ENCODE measurements around the gene TBX19.

TBX19 gene

DNA sequence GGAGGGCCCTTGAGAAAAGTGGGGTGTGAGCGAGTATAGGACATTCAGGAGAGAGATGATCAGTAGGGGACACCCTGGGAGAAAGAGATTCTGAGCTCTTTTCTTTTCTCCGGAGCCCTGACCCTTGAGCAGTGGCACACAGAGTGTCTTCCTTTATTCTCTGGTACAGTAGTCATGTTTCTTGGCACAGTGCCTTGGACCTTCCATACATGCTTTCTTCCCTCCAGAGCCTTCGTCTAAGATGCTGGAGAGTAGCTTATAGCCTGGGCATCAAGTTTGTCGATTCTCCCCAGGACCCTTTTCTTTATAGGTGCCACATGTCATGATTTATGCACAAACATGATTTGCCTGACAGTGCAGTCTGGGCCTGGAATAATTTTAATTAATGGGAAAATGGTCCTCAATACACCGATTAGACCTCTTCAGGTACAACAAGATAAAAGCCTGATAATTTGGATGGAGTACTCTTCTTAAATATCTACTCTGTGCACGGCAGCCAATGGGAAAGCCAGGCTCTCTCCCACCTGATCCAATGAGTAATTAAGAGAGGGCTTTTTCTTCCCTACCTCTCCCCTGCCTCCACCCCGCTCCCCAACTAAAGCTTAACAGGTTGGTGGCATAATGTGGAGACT lies at the start of gene TBX19:
TSS of gene TBX19 (plus strand) at position 582 of the 632 bp plus-strand sequence. CDS start 214 bp downstream, outside the sequence.
- no peak for DNase-seq (ENCODE audit: low read depth)

DNA sequence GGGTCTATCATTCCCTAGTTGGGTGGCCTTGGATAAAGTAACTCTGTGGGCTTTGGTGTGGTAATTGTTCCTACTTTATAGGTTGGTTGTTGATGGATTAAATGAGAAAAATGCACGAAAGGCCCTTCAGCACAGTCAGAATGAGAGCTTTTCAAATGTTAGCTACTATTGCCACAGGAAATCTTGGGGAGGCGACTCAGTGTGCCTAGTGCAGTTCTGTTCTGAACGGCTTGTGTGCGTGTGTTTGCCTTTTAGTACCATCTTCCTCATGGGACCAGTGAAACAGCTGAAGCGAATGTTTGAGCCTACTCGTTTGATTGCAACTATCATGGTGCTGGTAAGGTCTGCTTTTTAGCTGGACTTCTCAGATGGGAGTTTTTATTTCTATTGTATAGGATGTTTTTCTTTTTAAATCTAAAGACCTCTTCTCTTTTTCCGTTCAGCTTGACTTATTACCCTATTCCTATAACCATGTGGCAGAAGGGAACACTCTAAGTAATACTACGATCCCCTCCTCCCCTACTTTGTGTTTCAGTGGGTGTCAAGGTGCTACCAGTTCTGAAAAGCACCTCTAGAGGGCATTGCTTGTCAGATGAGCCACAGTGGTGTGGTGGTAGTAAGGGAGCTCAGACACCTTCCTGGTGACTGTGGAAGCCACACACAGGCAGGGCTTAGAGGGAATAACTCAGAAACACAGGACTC lies 45.7 kb upstream of the TBX19 start:
- DNase-seq (ENCODE audit: low read depth), result no peak

DNA sequence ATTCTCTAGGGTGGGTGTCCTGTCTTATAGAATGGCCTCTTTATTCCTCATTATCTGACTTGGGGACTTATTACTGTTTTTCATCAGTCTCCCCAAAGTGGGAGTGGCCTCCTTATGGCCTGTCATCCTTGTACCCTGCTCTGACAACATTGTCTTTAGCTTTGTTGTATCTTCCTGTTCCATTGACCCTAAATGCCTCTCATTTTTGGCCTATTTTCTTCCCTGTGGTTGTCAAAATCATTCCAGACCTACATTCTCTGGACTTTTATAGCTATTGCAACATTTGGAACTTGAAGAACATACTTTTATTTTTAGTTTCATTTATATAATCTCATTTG lies 45.2 kb upstream of the TBX19 start:
- no peak for DNase-seq (ENCODE audit: low read depth)

DNA sequence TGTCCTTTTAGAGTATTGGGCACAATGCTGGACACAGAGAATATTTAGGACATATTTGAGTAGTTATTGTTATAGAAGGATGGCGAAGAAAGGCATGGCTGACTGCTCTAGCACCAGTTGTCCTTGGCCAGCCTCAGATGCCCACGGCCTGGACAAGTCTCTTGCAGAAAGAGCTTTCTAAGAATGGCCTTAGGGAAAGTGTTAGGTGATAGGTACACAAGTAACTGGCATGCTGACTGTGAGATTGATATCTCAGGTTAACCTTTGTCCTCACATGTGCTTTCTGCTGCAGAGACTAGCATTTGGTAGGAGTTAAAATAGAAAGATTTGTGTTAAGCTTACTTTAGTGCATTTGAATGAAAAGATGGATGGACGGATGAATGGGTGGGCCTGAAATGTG lies 44.7 kb upstream of the TBX19 start:
- DNase-seq (ENCODE audit: low read depth), result no peak

DNA sequence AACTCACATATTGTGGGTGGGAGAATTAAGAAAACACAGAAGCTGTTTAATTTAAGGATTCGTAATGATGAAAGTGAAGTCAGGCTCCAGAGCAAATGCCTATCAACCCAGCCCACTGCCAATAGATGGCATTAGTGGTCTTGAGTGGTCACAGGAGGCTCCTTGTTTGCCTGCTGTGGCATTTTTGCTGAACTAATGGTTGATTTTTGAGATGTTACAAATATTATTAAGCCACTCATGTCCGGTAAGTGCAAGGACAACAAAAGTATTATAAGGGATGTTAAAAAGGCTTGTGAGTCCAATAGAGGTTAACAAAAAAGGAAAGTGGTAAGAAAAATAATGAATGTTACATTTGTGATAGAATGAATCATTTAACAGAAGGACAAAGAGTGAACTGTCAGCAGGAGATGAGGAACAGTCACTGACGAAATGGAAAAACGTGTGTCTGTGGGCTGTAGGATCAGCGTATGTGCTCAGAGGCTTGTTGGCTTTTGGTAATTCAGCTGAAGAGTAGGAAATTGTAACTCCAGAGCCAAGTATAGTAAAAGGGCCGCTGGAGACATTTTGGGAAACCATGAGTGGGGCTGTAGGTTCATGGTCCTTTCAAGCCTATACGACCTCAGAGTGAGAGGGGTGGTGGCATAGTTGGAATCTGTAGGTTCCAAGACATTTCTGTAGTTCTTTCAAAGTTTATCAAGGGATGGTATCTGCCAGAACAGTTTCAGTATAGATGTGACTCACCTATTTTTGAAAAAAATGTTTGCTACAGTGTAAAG lies 43.7 kb upstream of the TBX19 start:
- no peak for DNase-seq (ENCODE audit: low read depth)

DNA sequence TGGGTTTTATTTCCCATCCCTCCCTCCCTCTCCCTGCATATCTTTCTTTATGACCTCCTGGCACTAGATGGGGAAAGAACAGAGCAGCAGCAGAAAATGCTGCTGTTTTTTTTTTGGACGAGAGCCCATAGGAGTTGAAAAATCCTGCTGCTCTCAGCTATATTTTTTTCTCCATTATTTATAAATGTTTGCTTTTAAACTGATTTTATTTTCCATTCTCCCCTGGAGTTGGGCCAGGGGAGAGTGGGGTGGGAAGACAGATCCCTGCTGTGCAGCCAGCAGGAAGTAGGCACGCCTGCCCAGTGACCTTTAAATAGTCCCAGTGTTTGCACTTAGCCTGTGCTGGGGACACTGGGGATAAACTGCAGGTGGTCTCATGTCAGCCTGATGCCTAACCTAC lies 37.5 kb upstream of the TBX19 start:
- no peak for DNase-seq (ENCODE audit: low read depth)

DNA sequence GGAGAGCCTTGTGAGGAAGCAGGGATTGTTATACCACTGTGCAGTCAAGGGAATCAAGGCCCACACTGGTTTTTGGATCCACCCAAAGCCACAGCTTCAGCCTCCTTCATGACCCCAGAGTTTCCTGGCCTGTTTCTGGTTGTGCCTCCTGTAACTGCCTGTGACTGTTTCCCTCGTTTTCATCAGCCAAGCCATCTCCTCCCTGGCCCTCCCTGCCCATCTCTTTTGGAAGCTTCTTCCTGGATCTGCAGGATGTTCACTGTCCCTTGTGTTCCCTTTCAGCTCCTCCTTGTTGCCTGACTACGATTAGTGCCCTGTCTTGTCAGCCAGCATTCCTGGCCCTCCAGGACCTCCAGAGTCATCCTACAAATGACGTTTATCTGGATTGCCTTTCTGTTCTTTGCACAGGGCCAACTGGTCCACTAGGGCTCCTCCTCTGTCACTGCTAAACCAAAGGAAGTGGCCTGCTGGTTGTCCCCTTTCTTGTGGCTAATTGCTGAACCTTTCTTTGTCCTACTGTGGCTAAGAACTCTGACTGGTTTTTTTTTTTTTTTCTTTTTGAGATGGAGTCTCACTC lies 37.0 kb upstream of the TBX19 start:
- no peak for DNase-seq (ENCODE audit: low read depth)

DNA sequence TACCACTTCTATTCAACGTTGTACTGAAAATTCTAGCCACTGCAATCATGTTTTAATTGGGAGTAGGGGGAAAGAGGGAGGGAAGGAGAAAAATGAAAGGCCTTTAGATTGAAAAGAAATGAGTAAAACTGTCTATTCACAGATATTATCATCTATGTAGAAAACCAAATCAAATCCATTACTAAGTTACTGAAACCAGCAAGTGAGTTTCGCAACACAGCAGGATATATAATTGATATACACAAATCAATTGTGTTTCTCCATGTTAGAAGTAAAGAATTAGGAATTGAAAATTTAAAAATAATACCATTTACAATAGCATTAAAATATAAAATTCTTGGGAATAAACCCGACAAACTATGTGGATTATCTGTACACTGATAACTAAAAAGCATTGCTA lies 35.6 kb upstream of the TBX19 start:
- no peak for DNase-seq (ENCODE audit: low read depth)

DNA sequence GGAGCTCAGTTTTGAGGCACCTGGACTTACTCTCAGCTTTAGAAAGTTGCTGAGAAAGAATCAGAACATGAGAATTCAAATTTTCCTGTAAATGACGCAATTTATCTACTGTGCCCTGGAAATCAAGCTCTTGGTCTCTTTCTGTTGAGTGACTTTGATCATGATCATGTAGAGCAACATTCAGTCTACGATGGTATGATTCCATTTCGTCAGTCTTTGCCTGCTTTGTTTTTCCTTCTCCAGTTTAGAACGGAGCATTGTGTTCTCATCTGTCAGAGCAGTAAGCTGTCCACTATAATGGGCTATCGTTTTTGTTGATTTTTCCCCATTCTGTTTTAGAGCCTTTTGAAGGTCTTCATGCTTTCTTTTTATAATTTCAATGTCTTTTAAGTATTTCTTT lies 34.2 kb upstream of the TBX19 start:
- DNase-seq (ENCODE audit: low read depth), result no peak

DNA sequence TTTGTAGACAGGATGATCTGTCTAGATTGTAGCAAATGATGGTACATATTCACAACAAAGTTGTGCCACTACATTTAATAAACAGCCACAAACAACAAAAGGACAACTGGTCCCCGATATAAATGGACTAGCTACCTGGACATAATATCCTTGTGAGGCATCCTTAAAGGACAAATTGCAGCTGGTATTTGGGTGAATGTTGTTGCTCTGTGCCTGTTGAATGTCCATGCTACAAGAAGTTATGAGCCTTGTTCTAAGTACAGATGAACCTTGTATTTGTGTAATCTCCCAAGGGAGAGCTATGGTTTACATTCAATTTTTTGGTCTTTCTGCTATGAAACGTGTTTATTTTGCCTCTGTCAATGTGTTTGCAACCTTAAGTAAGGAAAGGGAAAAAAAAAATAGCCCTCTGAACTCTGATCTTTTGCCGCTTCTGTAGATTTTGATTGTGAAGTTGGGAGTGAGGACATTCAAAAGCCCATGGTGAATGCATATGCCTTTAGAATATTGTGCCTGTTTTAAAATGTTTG lies 28.4 kb upstream of the TBX19 start:
- DNase-seq (ENCODE audit: low read depth), result no peak

DNA sequence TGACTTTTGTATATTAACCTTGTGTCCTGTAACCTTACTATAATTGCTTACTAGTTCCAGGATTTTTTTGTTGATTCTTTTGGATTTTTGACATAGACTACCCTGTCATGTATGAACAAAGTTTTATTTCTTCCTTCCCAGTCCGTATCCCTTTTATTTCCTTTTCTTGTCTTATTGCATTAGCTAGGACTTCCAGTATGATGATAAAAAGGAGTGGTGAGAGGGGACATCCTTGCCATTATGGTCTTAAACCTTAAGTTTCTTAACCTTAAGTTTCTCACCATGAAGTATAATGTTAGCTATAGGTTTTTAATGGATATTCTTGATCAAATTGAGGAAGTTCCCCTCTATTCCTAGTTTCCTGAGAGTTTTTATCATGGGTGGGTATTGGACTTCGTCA lies 24.5 kb upstream of the TBX19 start:
- no peak for DNase-seq (ENCODE audit: low read depth)

DNA sequence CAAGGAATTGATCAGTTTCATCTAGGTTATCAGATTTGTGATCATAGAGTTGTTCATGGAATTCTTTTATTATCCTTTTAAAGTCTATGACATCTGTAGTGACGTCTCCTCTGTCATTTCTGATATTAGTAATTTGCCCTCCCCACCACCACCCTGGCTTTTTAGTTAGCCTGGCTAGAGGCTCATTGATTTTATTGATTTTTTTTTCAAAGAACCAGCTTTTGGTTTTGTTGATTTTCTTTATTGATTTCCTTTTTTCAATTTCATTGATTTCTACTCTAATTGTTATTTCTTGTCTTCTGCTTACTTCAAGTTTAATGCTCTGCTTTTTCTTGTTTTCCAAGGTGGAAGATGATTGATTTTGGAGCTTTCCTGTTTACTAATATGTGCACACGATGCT lies 23.3 kb upstream of the TBX19 start:
- DNase-seq (ENCODE audit: low read depth), result no peak

DNA sequence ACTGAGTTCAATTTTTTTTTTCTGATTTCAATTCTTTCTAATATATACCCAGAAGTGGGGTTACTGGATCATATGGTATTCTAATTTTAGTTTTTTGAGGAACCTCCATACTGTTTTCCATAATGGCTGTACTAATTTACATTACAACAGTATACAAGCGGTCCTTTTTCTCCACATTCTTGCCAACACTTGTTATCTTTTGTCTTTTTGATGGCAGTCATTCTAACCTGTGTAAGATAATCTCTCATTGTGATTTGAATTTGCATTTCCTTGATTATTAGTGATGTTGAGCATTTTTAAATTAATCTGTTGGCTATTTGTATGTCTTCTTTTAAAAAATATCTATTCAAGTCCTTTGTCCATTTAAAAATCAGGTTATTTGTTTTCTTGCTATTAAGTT lies 21.1 kb upstream of the TBX19 start:
- no peak for DNase-seq (ENCODE audit: low read depth)

DNA sequence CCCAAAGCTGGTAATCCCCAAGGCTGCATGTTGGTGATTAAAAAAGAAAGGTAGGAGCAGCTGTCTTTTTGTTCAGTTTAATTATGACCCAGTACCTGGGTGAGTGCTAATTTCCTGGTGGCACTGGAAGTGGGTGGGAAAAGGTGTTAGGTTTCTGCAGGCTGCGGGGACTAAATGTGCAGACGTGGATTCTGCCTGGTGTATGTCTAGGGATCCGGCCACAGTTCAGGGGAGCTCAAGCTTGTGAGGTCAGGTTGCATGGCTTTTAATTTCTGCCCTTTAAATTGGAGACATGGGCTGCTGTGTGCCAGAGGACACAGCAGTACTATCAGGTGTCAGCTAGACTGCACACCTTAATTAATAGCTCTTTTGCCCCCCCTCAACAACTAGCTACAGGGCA lies 20.3 kb upstream of the TBX19 start:
- no peak for DNase-seq (ENCODE audit: low read depth)

DNA sequence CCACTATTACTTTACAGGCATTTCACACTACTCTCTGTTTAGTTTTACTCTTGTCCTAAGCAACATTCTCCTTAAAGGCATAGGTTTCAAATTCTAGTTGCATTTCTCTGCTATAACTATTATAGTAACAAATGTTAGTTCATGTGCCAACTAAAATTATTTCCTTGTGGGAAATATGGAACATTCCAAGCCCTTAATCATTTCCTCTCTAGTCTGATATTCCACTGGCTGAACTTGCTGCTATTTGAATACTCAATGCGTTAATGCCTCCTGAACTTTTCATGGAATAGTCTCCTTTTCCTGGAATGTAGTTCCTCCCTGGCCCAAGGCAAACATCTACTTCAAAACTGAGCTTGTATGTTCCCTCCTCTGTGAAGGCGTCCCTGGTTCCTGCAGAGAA lies 19.3 kb upstream of the TBX19 start:
- DNase-seq (ENCODE audit: low read depth), result no peak

DNA sequence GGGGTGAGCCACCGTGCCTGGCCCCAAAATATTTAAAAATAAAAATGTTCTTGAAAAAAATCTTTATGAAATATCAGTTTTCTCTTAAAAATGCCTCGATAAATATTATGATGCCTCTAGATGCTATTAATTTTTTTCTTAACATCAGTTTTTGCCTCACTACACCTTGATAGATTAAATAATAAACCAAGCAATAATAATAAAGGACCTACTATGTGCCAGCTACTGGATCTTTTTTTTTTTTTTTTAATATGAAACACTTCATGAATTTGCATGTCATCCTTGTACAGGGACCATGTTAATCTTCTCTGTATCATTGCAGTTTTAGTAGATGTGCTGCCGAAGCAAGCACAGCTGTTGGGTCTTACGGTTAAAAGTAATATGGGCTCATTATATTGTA lies 17.5 kb upstream of the TBX19 start:
- DNase-seq (ENCODE audit: low read depth), result no peak

DNA sequence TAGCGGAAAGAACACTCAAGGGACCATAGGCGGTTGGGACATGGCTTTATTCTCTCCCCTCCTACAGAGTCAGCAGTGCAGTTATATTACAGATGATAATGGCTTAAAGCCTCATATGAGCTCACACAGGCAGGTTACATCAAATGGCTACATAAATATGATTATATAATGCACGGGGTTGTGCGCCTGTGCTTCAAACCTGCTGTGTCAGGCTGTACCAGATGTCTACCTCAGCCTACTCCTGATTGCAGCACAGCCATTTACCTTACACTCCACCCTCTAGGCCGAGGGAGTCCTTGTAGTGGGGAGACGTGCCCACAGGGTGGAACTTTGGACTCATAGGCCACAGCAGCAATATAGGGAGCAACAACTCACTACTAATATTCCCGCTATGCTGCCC lies 16.4 kb upstream of the TBX19 start:
- no peak for DNase-seq (ENCODE audit: low read depth)

DNA sequence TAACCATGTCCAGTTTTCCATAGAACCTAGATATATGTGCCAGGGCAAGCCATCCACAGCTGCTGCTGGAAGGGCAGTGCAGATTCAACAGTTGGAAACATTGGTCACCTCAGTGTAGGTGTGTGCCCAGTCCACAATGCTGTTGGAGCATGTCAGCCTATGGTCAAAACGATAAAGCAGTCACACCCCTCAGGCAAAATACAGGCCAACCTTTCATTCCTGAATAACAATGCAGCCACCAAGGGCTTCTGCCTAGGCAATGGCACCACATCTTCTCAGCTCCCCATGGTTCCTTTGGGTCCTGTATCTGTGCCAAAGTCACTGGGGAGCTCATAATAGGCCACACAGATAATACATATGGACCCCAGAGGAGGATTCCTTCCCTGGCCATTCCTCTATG lies 15.1 kb upstream of the TBX19 start:
- DNase-seq (ENCODE audit: low read depth), result no peak

DNA sequence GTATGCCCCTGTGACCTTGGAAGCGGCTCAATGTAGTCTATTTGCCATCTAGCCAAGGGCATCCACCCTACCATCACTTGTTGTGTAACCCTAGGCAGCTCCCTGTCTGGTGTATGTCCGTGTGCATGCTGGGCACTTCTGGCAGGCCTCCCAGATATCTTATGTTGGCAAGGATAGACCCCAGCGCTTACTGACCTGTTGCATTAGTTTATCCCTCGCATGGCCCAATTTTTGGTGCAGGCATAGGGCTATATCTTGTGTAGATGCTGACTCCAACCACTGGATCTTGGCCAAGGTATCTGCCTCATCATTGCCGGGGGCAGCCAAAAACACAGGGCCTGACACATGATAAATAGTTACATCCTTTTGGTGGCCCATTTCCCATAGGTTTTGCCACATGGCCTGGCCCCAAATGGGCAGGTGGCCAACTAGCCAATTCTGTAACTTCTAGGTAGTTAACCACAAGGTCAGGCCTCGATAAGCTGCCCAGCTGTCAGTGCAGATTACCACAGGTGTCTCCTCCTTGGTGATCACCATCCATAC lies 14.0 kb upstream of the TBX19 start:
- no peak for DNase-seq (ENCODE audit: low read depth)

DNA sequence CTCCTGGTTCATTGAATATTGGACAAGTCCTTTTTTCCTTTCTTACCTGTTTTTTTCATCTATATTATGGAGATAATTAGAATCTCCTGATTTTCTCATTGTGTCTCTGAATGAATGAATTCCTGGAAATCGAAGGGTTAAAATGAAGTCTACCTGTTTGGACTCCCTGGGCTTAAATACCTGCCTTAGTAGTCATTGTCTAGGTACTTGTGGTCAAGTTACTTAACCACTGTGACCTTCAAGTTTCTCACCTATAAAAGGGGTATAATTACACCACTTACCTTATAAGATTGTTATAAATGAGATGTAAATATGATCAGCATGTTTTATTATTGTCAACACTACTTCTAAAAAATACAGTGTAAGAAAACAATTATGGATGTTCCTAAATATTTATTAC lies 9.0 kb upstream of the TBX19 start:
- DNase-seq (ENCODE audit: low read depth), result no peak

DNA sequence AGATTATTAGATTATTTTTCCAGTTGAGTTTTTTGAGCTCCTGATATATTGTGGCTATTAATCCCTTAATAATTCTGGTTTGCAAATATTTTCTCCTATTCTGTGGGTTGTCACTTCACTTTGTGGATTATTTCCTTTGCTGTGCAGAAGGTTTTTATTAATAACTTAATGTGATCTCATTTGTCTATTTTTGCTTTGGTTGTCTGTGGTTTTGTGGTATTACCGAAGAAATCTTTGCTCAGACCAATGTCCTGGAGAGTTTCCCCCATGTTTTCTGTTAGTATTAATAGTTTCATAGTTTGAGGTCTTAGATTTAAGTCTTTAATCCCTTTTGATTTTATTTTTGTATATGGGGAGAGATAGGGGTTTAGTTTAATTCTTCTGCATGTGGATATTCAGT lies 7.1 kb upstream of the TBX19 start:
- no peak for DNase-seq (ENCODE audit: low read depth)

DNA sequence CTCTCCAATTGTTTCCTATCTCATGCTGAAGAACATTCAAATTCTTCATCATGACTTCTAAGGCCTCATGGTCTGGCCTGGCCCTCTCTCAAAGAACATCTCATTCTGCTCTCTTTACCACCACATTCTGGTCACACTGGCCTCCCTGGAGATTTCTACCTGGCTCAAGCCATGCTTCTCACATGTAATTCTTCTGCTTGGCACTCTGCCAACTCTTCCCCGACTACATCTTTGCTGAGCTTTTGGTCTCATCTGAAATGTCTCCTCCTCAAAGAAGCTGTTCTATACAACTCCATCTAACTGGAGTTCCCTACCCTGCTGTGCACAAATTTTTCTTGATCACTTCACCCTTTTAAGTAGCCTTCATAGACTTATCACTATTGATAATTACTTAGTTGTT lies 1.4 kb upstream of the TBX19 start:
- DNase-seq (ENCODE audit: low read depth), result no peak
